Hepatic stellate cell (primary cell): ENCODE measurements around the gene KANK4.

Source experiments
- DNase-seq: peaks from one replicate; pipeline ENCODE4 v3.0.0; 2011; ENCODE audit warnings: low spot score

KANK4 gene

DNA sequence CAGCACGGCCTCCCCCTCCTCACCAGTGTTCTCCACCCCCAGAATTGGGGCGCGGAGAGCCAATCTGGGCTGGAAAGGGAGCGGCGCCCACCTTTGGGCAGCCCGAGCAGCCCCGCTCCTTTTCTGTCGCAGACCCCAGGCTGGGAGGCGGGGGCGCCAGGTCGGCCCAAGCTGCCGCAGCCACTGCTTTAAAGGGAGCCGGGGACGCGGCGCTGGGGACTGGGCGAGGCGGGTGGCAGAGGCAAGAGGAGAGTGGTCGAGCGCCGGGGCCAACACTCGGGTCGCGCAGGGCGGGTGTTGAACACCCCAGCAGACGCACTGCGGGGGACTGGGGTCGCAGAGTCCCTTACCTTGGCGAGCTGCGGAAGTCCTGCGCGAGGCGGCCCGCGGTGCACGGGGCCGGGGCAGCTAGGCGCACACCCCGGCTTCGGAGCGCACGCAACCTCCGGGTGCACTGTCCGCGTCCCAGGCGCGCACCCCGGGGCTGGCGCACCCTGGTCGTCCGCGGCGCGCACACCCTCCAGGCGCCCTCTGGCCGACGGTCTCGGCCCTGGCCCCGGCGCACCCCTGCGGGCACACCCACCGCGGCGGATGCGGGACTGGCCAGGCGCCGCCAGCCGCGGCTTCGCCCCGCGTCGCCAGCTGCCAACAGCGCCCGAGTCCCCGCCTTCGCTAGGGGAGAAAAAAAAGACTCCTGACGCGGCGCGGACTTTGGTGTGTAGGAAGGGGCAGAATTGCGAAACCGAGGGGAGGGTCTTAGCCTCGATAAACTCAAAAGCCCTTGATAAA lies at the start of gene KANK4:
Gene KANK4, minus strand, starts transcription at position 679 of the 789 bp plus-strand sequence. CDS start 37,870 bp downstream, outside the sequence.
- DNase-seq = no peak

GRCh38 chr1:62368989-62369388 lies 49.8 kb upstream of the KANK4 start:
- DNase-seq = no peak

DNA sequence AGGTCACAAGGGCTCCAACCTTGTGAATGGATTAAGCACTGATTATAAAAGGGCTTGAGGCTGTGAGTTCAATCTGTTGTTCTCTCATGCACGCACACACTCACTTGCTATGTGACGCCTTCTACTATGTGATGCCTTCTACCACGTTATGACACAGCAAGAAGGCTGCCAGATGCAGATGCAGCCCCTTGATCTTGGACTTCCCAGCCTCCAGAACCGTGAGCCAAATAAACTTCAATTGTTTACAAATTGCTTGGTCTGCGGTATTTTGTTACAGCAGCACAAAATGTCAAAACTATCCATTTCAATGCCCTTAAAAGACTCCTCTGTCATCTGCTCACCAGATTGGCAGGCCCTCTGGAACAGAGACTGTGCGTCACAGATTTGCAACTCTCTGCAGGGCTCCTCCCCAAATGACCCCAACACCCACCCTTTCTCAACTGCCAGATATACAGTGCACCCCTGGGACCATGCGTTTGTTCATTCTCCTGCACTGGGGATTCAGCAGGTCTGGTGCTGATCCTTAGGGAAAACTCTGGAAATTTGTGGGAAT lies 47.8 kb upstream of the KANK4 start:
- no peak for DNase-seq

DNA sequence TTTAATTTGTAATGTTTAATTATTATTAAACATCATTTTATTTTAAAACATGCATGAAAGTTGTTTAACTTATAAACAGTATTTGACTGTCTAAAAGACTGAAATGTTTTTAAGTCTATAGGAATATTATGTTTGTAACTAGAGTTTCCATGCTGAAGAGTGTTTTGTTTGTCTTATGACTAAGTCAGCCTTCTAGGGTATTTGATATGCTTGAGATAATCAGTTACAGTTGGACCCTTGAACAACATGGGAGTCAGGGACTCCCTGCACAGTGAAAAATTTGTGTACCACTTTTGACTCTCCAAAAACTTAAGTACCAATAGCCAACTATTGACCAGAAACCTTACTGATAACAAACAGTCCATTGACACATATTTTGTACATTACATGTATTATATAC lies 45.5 kb upstream of the KANK4 start:
- no peak for DNase-seq

GRCh38 chr1:62362926-62363325 lies 43.7 kb upstream of the KANK4 start:
- no peak for DNase-seq

GRCh38 chr1:62362061-62362917 lies 43.1 kb upstream of the KANK4 start:
- no peak for DNase-seq

- no peak for DNase-seq
Observed at GRCh38 chr1:62361431-62361830, 42.2 kb upstream of the KANK4 start.

GRCh38 chr1:62358665-62359373 lies 39.6 kb upstream of the KANK4 start:
- no peak for DNase-seq

DNA sequence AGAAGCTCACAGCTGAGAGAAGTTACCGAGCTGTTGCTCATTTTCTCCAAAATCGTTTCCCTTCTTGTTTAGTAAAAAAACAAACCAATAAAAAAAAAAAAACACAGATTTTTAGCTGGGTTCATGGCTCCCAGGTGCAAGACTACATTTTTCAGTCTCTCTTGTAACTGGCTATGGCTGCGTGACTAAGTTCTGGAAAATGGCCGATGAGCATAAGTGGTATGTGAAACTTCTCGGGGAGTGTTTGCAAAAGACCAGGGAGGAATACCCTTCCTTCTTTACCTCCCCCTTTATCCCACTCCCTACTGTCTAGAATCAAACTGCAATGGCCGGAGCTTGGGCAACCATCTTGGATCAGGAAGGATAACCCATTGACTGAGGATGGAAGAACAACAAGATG lies 38.7 kb upstream of the KANK4 start:
- DNase-seq = no peak

DNA sequence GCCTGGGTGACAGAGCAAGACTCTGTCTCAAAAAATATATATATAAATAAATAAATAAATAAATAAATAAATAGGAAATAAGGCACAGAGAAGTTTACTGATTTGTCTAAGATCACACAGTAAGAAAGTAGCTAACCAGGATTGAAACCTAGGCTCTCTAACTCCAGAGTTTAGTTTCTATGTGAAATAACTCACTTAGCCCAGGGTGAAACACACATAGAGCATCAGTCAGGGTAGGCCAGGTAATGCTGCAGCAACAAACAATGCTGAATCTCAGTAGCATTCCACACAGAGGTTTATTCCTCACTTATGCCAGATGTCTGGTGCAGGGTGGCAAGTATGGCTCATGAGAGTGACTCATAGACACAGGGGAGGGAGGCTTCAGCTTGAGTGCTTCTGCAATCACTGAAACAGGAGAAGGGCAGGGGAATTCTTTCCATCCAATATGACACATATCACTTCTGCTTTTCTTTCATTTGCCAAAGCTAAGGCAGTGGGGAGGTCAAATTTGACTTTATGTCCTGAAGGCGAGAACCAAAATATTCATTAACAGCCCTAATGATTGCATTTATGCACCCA lies 37.1 kb upstream of the KANK4 start:
- peak; percentile 70 for DNase-seq

- no peak for DNase-seq
Observed at GRCh38 chr1:62355095-62355494, 35.9 kb upstream of the KANK4 start.

- DNase-seq = no peak
Observed at GRCh38 chr1:62353853-62354252, 34.6 kb upstream of the KANK4 start.

DNA sequence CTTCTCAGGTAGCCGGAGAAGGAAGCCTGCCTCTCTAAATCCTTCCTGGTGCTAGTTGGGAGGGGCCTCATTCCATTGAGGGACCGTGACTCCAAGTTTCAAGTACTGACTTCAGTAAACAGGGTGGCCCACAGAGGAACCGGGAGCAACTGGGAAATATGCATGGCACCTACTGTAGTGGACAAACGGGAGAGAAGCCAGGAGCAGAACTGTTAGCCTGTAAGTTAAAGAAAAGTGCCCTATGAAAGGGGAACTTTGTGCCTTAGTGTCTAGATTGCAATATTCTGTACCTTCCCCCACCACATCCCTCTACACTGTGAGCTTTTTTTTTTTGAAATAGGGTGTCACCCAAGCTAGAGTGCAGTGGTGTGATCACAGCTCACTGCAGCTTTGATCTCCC lies 33.2 kb upstream of the KANK4 start:
- no peak for DNase-seq

- DNase-seq = no peak
Observed at GRCh38 chr1:62349470-62350233, 30.4 kb upstream of the KANK4 start.

GRCh38 chr1:62346886-62347285 lies 27.7 kb upstream of the KANK4 start:
- no peak for DNase-seq

- DNase-seq = no peak
Observed at GRCh38 chr1:62343911-62344310, 24.7 kb upstream of the KANK4 start.

DNA sequence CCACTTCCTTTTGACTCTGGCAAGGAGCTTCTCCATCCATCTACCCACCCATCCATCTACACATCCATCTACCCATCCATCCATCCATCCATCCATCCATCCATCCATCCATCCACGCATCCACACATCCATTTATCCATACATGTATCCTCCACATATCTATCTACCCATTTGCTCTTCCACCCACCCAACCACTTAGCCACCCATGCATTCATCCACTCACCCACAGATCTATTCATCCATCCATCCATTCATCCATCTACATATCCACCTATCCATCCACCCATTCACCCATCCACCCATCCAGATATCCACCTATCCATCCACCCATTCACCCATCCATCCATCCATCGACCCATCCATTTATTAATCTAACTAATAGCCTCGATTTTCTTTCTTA lies 23.0 kb upstream of the KANK4 start:
- no peak for DNase-seq

DNA sequence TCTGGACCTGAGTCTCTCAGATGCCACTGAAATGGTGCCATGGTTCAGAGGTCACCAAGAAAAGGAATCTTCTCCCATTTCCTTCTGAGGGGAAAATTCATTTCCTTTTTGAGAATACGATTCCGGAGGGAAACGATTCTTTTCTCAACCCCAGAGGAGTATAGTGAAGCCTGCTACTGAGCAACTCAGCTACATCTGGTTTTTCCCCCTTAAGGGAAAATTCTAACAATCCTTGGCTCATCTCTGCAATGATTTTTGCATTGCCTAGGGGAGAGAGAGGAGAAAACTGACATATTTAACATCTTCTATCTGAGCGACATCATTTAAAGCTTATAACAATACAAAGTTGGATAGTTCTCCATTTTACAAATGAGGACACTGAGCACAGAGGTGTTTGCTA lies 22.4 kb upstream of the KANK4 start:
- DNase-seq = no peak

- no peak for DNase-seq
Observed at GRCh38 chr1:62341089-62341488, 21.9 kb upstream of the KANK4 start.

DNA sequence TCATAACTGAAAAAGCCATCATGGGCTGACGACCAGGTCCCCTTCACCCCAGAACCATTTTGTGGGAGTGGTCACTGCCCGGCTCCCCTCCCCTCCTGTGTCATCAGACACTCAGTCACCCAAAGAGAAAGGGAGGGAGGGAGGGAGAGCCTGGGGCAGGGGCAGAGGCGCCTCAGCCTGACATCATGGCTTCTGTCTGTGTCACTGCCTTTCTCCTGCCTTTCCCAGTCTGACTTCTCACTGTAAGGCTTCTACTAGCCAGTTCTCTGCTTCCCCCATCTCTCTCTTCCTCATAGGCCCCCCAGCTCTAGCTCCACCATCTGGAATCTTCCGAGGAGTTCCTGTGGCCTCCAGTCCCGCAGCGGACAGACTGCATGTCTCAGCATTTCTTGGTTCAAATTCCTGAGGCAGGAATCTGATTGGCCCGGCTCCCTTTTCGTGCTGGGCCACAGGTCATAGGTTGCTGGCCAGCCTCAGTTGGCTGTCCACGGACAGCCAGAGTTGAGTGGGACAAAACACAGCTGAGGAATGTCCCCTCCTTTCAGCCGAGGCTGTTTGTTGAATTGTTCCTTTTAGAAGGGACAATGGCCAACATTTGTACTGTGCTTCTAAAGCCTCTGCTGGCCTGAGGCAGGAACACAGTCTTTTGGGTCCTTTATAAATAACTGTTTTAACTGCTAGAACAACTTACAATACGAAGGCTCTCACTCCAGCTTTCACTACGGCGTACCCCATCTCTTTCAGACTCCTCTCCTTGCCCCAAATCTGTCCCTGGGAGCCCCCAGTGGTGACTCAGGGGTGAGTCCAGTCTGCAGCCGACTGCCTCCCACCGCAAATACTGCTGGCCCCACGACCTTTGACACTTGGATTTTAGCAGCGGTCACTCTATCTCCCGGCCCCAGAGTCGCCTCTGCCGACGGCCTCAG lies 18.7 kb upstream of the KANK4 start:
- DNase-seq = peak; percentile 41
